Tibial artery (tissue), 4 donors: ENCODE measurements around the gene DLGAP1.
"Not testable (repeated sequence)": the region's sequence is repeated elsewhere in the genome, so short reads cannot be mapped to it uniquely, and the experiment has no call there.

Experiments
- DNase-seq, 2 donors: peaks; one replicate each; pipeline ENCODE4 v3.0.0-alpha.2; 2019
- H3K27ac ChIP-seq, 2 donors: fragments of 200-600 bp; sonication (generic) in 1 of 2; 1 replicate in 1 of 2; 2 replicates in 1 of 2; pipeline ENCODE4 v1.5.1; 2018 to 2019; ENCODE audit warnings: mild to moderate bottlenecking in 1 of 2
- H3K27me3 ChIP-seq, 2 donors: fragments of 200-600 bp; sonication (generic) in 1 of 2; one replicate each; pipeline versions ENCODE4 v1.5.1 to v1.6.0; 2016 to 2019
- H3K36me3 ChIP-seq, 3 donors: fragments of 200-600 bp; sonication (generic) in 2 of 3; one replicate each; pipeline ENCODE4 v1.5.1; 2016 to 2019; ENCODE audit warnings: mild to moderate bottlenecking in 2 of 3
- H3K4me1 ChIP-seq, 4 donors: fragments of 200-600 bp; sonication (generic) in 2 of 4; 1 replicate in 3 of 4; 2 replicates in 1 of 4; pipeline ENCODE4 v1.5.1; 2016 to 2019
- H3K4me3 ChIP-seq, 2 donors: fragments of 200-600 bp; sonication (generic) in 1 of 2; 1 replicate in 1 of 2; 2 replicates in 1 of 2; pipeline ENCODE4 v1.5.1; 2018 to 2019; ENCODE audit warnings: mild to moderate bottlenecking in 2 of 2
- H3K9me3 ChIP-seq, 3 donors: fragments of 200-600 bp; sonication (generic) in 1 of 3; one replicate each; pipeline ENCODE4 v1.5.1; 2016 to 2019
- intact Hi-C: fragments of 100-400 bp; cut with DNase I; formaldehyde crosslinking; loops from one replicate; pipeline ENCODE4 v1.15.0; 2023; ENCODE audit warnings: low total_unique reads
- TF ChIP-seq, protein P1 (sequence below), 2 experiments: fragments of 200-600 bp in 1 of 2; fragments of 450-650 bp in 1 of 2; IDR thresholded peaks; one replicate each; pipeline ENCODE4 v1.5.1; 2017 to 2019; ENCODE audit warnings: antibody characterized with exemption in 2 of 2, mild to moderate bottlenecking in 1 of 2, moderate library complexity in 1 of 2

DLGAP1 gene

DNA sequence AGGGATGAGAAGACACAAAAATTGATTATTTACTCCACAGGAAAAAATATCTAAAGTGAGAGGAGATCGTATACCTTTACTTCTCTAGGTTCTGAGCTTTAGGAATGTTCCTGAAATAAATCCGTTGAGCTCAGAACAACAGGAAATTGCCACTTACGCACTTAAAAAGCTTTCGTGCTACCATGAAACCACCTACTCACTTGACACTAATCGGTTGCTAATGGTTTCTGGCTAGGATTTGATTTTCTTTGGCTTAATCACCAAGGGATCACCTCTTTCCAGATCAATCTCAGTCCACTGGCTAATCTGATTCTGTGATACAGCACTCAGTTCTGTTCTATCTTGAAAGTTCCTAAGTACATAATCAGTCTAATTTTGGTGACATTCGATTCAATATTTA is 419.6 kb downstream of the DLGAP1 start:
- TF ChIP-seq, protein P1, sequence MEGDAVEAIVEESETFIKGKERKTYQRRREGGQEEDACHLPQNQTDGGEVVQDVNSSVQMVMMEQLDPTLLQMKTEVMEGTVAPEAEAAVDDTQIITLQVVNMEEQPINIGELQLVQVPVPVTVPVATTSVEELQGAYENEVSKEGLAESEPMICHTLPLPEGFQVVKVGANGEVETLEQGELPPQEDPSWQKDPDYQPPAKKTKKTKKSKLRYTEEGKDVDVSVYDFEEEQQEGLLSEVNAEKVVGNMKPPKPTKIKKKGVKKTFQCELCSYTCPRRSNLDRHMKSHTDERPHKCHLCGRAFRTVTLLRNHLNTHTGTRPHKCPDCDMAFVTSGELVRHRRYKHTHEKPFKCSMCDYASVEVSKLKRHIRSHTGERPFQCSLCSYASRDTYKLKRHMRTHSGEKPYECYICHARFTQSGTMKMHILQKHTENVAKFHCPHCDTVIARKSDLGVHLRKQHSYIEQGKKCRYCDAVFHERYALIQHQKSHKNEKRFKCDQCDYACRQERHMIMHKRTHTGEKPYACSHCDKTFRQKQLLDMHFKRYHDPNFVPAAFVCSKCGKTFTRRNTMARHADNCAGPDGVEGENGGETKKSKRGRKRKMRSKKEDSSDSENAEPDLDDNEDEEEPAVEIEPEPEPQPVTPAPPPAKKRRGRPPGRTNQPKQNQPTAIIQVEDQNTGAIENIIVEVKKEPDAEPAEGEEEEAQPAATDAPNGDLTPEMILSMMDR (IDR thresholded peaks at IDR 0.05): no peak
- Histone ChIP-seq H3K27ac (no peak overlapping the region), H3K4me1 (no peaks in the 10 kb centered on the region), H3K4me3 (no peak overlapping the region), H3K36me3 (no peaks in the 10 kb centered on the region), H3K27me3 (no peaks in the 10 kb centered on the region), H3K9me3 (no peaks in the 10 kb centered on the region)
- intact Hi-C loops: no loop called here
- DNase-seq: no peak

DNA sequence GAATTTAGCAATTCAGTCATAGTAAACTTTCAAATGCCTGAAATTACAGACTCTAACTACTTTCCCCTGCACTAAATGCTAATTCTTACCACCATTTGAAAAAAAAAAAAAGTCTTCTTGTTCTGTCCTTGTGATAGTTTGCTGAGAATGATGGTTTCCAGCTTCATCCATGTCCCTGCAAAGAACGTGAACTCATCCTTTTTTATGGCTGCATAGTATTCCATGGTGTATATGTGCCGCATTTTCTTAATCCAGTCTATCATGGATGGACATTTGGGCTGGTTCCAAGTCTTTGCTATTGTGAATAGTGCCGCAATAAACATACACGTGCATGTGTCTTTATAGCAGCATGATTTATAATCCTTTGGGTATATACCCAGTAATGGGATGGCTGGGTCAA is 420.3 kb downstream of the DLGAP1 start:
- H3K36me3 ChIP-seq, H3K27me3 ChIP-seq, H3K9me3 ChIP-seq, intact Hi-C loops, H3K4me3 ChIP-seq, H3K27ac ChIP-seq, DNase-seq, H3K4me1 ChIP-seq: not testable (repeated sequence)

DNA sequence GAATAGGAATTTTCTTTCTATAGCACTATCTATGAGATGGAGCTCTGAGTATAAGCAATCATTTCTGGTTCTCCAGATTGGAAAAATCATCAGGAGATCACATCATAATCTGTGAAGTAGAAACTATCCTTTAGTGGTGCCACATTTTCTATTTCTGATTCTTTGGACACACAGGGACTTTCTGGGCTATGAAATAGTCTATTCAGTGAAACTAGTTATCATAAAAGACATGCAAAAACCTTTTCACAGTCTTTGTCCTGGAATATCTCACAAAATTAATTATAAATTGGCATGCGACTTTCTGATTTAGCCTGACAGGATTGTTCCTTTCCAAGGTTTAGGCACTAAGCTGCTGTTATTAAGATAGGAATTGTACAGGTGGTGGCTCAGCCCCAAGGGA is 428.6 kb downstream of the DLGAP1 start:
- Histone ChIP-seq H3K27me3 (no peaks in the 10 kb centered on the region), H3K4me3 (no peak overlapping the region), H3K4me1 (no peaks in the 10 kb centered on the region), H3K36me3 (no peaks in the 10 kb centered on the region), H3K27ac (no peak overlapping the region), H3K9me3 (no peaks in the 10 kb centered on the region)
- TF ChIP-seq, protein P1 (IDR thresholded peaks at IDR 0.05): no peak
- intact Hi-C loops: no loop called here
- DNase-seq: no peak

DNA sequence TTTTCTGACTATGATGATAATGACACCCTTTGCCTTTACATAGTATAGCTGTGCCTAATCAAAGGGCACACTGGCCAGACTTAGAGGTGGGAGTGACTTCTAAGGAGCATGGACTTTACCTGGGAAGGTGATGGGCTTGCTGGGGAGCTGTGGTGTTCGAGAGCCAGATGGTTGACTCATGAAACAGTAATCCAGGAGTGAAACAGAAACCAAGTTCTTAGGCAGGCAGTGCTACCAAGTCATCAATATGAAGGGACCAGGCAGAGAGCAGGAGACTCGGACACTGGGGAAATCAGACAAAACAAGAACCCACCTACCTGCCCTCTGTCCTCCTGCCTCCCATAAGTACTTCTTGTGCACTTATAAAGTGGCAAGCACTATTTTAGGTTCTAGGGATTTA is 430.4 kb downstream of the DLGAP1 start:
- DNase-seq: no peak
- H3K36me3 ChIP-seq: no peaks in the 10 kb centered on the region
- no peaks in the 10 kb centered on the region for H3K27me3 ChIP-seq
- H3K4me3 ChIP-seq: no peak overlapping the region
- no peaks in the 10 kb centered on the region for H3K9me3 ChIP-seq
- intact Hi-C loops: no loop called here
- TF ChIP-seq, protein P1 (IDR thresholded peaks at IDR 0.05): no peak
- H3K4me1 ChIP-seq: no peaks in the 10 kb centered on the region
- H3K27ac ChIP-seq: no peak overlapping the region

DNA sequence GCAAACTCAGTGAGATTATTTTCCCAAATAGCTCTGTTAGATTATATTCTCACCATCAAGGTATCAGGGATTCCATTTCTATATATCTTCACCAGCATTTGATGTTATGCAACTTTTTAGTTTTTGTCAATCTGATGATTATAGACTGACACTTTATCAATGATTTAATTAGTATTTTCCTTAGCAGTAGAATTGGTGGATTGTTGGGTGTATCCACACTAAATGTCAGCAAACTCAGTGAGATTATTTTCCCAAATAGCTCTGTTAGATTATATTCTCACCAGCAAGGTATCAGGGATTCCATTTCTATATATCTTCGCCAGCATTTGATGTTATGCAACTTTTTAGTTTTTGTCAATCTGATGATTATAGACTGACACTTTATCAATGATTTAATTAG is 432.4 kb downstream of the DLGAP1 start:
- H3K4me3 ChIP-seq, H3K27me3 ChIP-seq, intact Hi-C loops, H3K9me3 ChIP-seq, H3K36me3 ChIP-seq, H3K27ac ChIP-seq, H3K4me1 ChIP-seq, DNase-seq: not testable (repeated sequence)

DNA sequence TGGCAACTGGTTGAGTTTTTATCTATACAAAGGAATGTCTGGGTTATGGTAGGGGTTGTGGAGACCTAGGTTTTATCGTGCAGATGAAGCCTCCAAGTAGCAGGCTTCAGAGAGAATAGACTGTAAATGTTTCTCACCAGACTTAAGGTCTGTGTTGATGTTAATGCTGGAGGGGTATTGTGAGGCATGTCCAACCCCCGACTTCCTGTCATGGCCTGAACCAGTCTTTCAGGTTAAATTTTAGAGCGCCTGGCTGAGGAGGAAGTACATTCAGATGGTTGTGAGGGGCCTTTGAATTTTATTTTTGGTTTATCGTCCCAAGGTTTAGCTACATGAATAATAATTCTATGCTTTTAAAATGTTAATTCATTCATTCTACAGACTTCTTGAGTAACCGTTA is 435.1 kb downstream of the DLGAP1 start:
- TF ChIP-seq, protein P1 (IDR thresholded peaks at IDR 0.05): no peak

DNA sequence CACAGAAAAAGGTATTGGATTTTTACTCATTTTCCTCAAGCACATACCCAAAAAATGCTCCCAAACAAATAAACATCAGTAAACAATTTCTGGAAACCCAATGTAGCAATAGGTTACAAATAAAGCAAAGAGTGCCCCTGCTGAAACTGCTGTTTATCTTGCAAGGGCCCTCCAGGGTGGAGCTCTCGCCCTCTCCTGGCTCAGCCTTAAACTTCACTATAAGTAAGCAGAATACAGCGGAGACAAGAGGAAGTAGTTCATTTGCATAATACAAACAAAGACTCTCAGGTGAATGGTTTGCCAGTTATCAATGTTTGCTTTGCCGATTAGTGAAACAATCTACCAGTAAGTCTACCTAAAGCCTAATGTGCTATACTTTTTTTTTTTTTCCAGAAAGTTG is 437.6 kb downstream of the DLGAP1 start:
- Histone ChIP-seq H3K27ac (no peak overlapping the region), H3K27me3 (no peaks in the 10 kb centered on the region), H3K9me3 (no peaks in the 10 kb centered on the region), H3K36me3 (no peaks in the 10 kb centered on the region), H3K4me1 (no peaks in the 10 kb centered on the region), H3K4me3 (no peak overlapping the region)
- no peak for DNase-seq
- intact Hi-C loops: no loop called here
- TF ChIP-seq, protein P1 (IDR thresholded peaks at IDR 0.05): no peak

More for the DNA sequence above, 435.1 kb downstream of the DLGAP1 start:
- Histone ChIP-seq H3K9me3 (no peaks in the 10 kb centered on the region), H3K27me3 (no peaks in the 10 kb centered on the region), H3K27ac (no peak overlapping the region), H3K4me3 (no peak overlapping the region), H3K4me1 (no peaks in the 10 kb centered on the region), H3K36me3 (no peaks in the 10 kb centered on the region)
- intact Hi-C loops: no loop called here
- DNase-seq: no peak
